ENCODE measurements around the gene MCTP1. TPM values are rescaled to one million over a fixed set of nuclear protein-coding genes. Genes with fewer than 3 reads are reported as not detected.

The MCTP1 gene
- polyA plus RNA-seq, 3 donors, result 4.2 to 5.6 (median 4.9) TPM

DNA sequence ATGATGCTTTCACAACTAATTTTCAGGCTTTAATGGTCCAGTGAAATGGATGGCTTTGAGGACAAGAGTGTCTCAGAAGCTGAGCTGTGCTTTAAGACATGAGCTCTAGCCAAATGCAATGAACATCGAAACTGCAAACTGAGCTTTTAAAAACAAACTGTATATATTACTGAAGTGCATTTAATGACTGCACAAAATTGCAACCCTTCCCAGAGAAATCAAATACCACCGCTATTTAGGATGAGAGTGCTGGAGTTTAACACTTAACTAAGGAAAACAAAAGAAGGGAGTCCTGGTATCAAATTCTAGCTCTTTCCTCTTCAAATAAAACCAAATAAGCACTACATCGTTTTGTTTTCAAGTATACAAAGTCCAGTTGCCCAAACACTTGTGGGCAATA, 502.5 kb downstream of the MCTP1 start:
- DNase-seq (ENCODE audit: low read depth in 3 of 3, low spot score in 2 of 3), result no peak

DNA sequence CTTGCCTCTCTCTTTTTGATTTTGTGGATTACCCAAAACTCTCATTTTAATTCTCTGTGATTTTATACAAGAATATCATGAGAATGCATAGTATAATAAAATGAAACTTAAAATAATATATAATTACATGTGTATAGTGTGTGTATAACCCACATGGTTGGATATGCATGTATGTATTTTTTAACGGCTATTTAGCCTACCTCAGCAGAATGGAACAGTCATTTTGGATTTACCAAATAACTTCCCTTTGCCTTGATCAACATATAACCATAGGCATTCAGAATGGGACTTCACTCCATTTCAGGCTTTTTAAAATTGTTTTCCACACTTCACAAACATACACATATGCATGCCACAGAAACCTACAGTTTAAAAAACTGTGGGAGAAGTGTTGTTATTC, 505.2 kb downstream of the MCTP1 start:
- DNase-seq (ENCODE audit: low read depth in 3 of 3, low spot score in 2 of 3), result no peak

DNA sequence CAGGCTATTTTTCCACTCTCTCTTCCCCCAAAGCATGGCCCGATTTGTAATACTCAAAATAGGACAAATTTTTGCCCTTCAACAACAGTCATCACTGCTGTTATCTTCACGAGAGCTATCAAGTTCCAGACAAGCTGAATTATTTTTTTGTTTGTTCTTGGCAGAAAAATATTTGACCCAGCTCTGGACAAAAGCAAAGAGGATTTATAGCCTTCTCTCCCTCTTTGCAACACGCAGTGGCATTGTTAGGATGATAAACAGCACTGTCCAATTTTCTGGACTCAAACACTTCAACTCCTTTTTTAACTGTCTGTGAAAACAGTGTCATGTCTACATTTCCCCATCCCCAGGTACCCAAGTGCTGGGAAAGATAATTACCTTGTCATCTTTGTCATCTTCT, 506.2 kb downstream of the MCTP1 start:
- DNase-seq (ENCODE audit: low read depth in 3 of 3, low spot score in 2 of 3), result no peak

GRCh38 chr5:94778299-94778698, 506.6 kb downstream of the MCTP1 start:
- no peak for DNase-seq (ENCODE audit: low read depth in 3 of 3, low spot score in 2 of 3)

GRCh38 chr5:94777056-94777880, 507.6 kb downstream of the MCTP1 start:
- peak in 1 of 3 donors; percentile 36 for DNase-seq (ENCODE audit: low read depth in 3 of 3, low spot score in 2 of 3)

- no peak for DNase-seq (ENCODE audit: low read depth in 3 of 3, low spot score in 2 of 3)
These were observed 508.7 kb downstream of the MCTP1 start for GRCh38 chr5:94776167-94776566.

- no peak for DNase-seq (ENCODE audit: low read depth in 3 of 3, low spot score in 2 of 3)
These were observed 509.8 kb downstream of the MCTP1 start for GRCh38 chr5:94775088-94775487.

- no peak for DNase-seq (ENCODE audit: low read depth in 3 of 3, low spot score in 2 of 3)
These were observed 513.2 kb downstream of the MCTP1 start for GRCh38 chr5:94771742-94772141.

GRCh38 chr5:94769996-94770395, 514.9 kb downstream of the MCTP1 start:
- DNase-seq (ENCODE audit: low read depth in 3 of 3, low spot score in 2 of 3), result no peak

DNA sequence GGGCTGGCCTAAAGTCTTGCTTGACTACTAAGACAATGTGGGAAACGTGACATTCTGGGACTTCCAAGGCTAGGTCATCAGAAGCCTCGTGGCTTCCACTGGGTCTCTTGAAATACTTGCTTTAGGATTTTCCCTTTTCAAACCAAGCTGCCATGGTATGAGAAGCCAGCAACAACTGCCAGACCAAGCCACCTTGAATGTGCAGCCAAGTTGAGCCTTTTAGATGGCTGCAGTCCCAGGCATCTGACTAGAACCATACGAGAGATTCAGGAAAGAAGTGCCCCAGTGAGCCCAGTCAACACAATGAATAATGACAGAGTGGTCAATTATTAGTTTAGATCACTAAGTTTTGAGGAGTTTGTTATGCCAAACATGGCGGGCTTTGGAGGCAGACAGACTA, 523.1 kb downstream of the MCTP1 start:
- no peak for DNase-seq (ENCODE audit: low read depth in 3 of 3, low spot score in 2 of 3)

DNA sequence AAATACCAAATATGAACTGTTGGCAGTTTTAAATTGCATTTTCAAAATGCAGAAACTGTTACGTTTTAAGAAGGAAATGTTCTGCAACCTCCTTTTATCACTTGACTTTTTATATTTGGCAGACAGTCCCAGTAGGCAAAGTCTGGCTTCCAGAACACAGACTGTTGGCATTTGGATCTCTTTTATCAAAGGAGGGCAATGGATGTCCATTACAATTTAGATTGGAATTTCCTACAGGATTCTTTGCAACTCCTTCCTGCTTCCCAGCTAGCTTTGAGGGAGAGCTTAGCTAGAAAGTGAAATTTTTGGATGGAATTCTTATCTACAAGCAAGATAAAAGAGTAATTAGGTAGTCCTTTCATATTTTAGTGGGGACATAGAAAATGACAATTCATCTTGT, 523.8 kb downstream of the MCTP1 start:
- DNase-seq (ENCODE audit: low read depth in 3 of 3, low spot score in 2 of 3), result no peak

DNA sequence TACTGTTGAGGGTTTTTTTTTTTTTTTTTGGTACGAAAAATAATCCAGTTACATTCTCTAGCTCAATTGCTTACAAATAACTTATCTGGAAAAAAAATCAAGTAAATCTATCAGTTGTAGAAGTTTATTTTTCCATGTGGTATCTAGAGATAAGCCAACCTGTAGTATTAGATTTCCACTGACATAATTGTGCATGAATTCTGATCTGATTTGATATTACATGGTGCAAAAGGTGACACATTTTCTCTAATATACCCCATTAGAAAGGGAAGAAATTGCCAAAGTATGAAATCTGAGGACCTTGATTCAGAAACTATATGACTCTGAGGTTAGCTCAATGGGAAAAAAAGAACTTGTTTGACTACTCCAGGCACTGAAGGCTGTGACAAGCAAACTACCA, 524.9 kb downstream of the MCTP1 start:
- DNase-seq (ENCODE audit: low read depth in 3 of 3, low spot score in 2 of 3), result no peak

DNA sequence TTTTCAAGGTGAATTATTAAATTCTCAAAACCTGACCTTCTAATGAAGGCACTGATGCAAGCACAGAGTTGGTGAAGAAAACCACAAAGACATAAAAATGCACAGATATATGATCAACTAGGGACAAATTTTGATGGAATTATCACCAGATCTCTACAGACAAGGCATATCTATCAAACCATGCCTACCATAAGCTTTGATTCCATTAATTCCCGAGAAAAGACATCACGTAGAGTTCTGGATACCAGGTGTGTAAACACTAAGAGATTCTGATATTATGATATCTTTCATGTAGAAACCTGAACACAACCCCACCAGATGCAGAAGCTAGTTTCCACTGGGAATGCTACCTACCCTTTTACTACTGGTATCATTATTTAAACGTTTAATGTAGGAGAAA, 525.9 kb downstream of the MCTP1 start:
- DNase-seq (ENCODE audit: low read depth in 3 of 3, low spot score in 2 of 3), result no peak

GRCh38 chr5:94754824-94755223, 530.1 kb downstream of the MCTP1 start:
- DNase-seq (ENCODE audit: low read depth in 3 of 3, low spot score in 2 of 3), result no peak

GRCh38 chr5:94751460-94751859, 533.4 kb downstream of the MCTP1 start:
- no peak for DNase-seq (ENCODE audit: low read depth in 3 of 3, low spot score in 2 of 3)

GRCh38 chr5:94750681-94751080, 534.2 kb downstream of the MCTP1 start:
- no peak for DNase-seq (ENCODE audit: low read depth in 3 of 3, low spot score in 2 of 3)

- DNase-seq (ENCODE audit: low read depth in 3 of 3, low spot score in 2 of 3), result no peak
These were observed 535.9 kb downstream of the MCTP1 start for GRCh38 chr5:94749042-94749441.

DNA sequence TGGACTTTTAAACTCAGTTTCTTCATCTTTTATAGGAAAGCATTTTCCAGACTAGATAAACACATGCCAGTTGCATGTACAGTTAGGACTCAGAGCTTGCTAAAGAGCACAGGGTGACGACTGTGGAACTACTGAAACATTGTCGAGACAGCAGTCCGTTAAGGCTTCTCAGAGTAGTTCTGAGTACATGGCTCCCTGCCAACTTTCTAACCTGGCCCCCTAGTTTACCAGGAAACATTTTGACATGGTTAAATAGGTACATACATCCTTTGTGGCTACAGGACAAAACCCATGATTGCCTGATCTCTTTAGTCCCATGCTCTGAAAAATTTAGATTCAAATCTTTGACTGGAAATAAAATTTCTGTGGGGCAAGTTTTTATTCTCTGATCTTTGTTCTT, 536.7 kb downstream of the MCTP1 start:
- DNase-seq (ENCODE audit: low read depth in 3 of 3, low spot score in 2 of 3), result no peak

DNA sequence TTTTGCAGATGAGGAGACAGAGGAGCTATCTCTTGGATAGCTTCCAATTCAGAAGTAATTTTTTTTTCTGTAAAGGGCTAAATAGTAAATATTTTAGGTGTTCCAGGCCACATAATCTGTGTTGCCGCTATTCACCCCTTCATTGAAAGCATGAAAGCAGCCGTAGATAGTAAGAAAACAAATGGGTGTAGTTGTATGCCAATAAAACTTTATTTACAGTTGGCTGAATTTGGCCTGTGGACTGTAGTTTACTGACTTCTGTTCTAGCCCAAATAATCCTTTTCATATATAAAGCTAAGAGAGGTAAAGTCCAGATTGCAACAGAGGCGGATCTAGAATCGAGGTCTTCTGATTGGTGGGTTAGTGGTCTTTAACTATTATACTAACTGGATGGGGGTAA, 537.5 kb downstream of the MCTP1 start:
- DNase-seq (ENCODE audit: low read depth in 3 of 3, low spot score in 2 of 3), result no peak

GRCh38 chr5:94746731-94747124, 538.2 kb downstream of the MCTP1 start:
- no peak for DNase-seq (ENCODE audit: low read depth in 3 of 3, low spot score in 2 of 3)

- DNase-seq (ENCODE audit: low read depth in 3 of 3, low spot score in 2 of 3), result no peak
These were observed 538.8 kb downstream of the MCTP1 start for GRCh38 chr5:94745786-94746730.

DNA sequence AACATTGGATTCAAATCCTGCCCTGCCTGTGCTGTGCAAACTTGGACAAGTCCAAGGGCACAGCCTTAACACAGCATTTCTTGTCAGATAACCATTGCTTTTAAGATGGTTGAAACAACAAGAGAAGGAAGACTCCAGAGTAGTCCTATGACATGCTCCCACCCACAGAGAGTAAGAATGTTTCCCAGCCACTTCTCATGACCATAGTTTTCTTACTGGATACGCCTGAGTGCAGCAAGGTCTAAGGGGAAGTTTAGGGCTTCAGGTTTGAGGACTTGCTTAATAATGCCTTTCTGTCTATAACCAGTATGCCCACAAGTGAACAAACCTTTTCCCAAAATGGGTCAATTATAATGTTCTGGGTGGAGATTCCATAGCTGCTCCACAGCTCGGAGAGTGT, 540.0 kb downstream of the MCTP1 start:
- no peak for DNase-seq (ENCODE audit: low read depth in 3 of 3, low spot score in 2 of 3)

All from right renal cortex interstitium (tissue), 3 donors.